EH (cell line): ENCODE data around the gene ERC2.
"Not testable (repeated sequence)": the region's sequence is repeated elsewhere in the genome, so short reads cannot be mapped to it uniquely, and the experiment has no call there.

Experiments used
- DNase-seq: peaks from one replicate; pipeline ENCODE4 v3.0.0-alpha.2; 2015; ENCODE audit warnings: low read depth

ERC2 gene

DNA sequence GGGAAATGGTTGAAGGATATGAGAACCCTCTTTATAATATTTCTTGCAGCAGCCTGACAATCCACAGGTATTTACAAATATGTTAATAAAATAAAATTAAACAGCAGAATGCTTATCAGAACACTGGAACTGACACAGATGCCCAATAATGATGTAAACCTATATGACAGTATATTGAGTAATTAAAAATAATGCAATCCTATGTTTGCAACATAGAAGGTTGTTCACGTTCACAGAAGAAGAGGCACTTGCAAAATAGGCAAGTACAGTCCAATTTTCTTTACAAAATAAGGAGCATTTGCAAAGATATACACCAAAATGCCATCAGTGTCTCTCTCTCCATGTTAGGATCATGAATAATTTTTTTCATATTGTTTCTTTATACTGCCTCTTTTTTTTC lies 584.2 kb downstream of the ERC2 start:
- no peak for DNase-seq

DNA sequence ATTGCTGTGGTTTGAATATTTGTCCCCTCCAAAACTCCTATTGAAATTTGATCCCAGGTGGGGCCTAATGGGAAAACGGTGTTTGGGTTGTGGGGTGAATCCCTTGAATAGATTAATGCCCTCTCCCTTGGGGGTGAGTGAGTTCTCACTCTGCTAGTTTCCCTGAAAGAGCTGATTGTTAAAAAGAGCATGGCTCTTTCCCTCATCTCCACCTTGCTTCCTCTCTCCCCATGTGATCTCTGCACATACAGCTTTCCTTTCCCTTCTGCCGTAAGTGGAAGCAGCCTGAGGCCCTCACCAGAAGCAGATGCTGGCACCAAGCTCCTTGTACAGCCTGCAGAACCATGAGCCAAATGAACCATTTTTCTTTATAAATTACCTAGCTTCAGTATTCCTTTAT lies 586.3 kb downstream of the ERC2 start:
- no peak for DNase-seq

GRCh38 chr3:55880357-55880756 lies 587.9 kb downstream of the ERC2 start:
- no peak for DNase-seq

- peak; percentile 48 for DNase-seq
Observed at GRCh38 chr3:55879901-55880331, 588.4 kb downstream of the ERC2 start.

DNA sequence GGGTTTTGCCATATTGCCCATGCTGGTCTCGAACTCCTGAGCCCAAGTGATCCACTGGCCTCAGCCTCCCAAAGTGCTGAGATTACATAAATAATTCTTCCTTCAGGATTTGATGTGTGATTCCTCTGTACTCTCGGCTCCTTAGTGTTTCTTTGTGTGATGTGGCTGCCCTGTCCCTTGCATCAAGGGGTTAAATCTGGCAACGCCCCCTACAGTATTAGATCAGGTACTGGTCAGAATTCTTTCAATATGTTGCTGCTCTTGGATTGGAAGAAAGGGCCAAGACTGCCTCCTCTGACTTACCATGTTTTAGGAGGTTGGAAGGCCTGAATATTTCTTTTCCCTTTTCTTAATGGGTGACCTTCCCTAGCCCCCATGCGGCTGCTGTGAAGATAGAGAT lies 590.6 kb downstream of the ERC2 start:
- no peak for DNase-seq

DNA sequence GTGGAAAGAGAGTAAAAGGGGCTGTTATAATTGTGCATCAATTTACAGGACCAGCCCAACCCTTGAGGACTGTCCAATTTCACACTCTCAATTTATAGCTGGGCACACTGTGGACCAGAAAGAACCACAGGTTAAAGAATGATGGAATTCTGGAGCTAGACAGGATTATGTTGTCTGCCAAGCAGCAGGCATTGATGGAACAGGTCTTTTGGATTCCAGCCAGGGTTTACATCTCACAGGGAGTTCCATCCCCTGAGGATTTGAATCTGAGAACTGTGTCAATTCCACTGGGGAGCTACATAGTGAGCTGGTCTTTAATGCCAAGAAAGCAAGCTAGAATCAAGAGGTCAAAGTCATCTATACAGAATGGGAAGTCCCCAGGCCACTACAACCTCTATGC lies 591.7 kb downstream of the ERC2 start:
- no peak for DNase-seq

DNA sequence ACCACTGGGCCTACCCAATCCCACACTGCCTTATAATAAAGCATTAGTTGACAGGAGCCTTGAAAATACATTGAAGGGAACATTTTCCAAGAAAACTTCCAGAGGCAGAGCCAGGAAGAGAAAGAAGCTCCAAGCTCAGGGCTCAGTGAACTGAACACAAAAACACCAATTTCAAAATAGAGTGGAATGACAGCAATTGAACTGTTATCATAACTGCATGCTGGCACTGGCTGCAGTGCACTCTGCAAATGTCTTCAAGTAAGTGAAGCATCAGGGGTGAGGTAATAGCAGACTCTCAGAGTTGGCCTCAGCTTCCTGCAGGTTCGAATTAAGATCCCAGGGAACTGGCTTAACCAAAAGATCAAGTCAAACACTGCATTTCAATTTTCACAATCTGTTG lies 593.2 kb downstream of the ERC2 start:
- DNase-seq, result no peak

- DNase-seq, result peak; percentile 32
Observed at GRCh38 chr3:55873523-55874254, 594.6 kb downstream of the ERC2 start.

GRCh38 chr3:55870594-55870993 lies 597.7 kb downstream of the ERC2 start:
- no peak for DNase-seq

GRCh38 chr3:55868347-55868746 lies 599.9 kb downstream of the ERC2 start:
- DNase-seq, result no peak

- no peak for DNase-seq
Observed at GRCh38 chr3:55863028-55863427, 605.2 kb downstream of the ERC2 start.

DNA sequence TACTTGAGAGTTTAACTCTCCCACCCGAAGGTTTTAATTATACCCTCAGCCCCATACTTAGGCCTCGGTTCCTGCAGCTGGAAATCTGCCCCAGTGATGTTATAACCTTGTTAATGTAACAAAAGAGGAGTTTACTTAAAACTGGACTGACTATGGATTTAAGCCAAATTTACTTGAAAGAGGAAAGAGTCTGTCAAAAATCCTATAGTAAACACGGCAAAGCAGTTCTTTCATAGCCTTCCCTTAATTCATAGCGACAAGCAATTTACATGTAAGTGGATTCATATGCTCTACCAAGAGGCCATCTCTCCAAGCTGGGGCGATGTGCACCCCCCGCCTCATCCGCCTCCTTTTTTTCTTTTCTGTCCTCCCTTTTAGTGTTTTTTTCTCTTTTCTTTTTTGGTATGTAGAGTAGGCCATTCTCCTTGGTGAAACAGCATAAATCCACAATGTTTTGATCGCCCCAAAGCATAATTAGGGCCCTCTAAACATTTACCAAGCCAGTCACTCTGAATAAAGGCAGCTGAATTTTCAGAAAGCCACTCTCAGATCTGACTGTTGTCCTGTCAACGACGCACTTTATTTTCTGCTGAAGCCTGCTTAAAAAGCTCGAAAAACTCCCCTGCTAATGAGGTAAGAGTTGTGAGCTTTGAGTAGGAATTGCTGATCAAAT lies 608.1 kb downstream of the ERC2 start:
- DNase-seq, result no peak

DNA sequence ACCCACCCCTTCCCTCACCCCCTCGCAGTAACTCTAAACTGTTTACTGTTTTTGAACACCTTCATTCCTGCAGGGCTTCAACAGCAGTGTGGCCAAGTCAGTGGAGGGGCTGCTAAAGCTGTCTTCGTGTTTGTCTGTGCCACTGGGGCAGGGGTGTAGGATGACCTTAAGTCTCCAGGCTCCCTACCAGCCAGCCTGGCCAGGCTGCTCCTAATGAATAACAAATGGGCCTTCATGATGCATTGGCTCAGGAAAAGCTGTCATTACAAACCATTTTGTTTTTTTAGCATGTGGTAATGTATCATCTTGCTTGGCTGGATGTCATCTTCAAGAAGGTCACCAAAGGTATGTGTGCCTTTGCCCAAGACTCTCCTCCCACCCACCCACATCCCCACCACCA lies 609.0 kb downstream of the ERC2 start:
- DNase-seq, result peak; percentile 3

GRCh38 chr3:55858727-55859126 lies 609.5 kb downstream of the ERC2 start:
- no peak for DNase-seq

GRCh38 chr3:55858302-55858701 lies 610.0 kb downstream of the ERC2 start:
- peak; percentile 12 for DNase-seq

- no peak for DNase-seq
Observed at GRCh38 chr3:55857633-55858032, 610.6 kb downstream of the ERC2 start.

- DNase-seq, result no peak
Observed at GRCh38 chr3:55855311-55855710, 613.0 kb downstream of the ERC2 start.

- DNase-seq, result no peak
Observed at GRCh38 chr3:55854494-55854893, 613.8 kb downstream of the ERC2 start.

DNA sequence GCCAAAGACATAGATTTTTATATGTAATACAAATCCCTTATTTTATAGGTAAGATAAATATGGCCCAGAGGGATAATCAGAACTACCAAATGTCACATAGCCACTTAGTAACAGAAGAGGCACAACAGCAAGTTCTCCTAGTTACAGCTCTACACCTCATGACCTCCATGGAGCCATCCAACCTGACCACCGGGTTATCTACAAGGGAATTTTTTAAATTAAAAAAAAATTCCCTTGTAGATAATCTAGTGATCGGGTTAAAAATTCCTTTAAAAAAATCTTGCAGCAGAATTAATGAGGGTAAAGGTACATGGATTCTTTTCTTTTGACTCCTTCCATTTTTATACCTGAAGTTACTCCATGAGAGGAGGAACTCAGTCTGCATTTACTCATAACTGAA lies 615.9 kb downstream of the ERC2 start:
- DNase-seq, result no peak

- no peak for DNase-seq
Observed at GRCh38 chr3:55842204-55842603, 626.1 kb downstream of the ERC2 start.

GRCh38 chr3:55831876-55832275 lies 636.4 kb downstream of the ERC2 start:
- DNase-seq, result not testable (repeated sequence)

GRCh38 chr3:55828712-55829111 lies 639.6 kb downstream of the ERC2 start:
- peak; percentile 65 for DNase-seq

- DNase-seq, result no peak
Observed at GRCh38 chr3:55827786-55828185, 640.5 kb downstream of the ERC2 start.
